ENCODE data around the gene SLFN14.
"Not testable (repeated sequence)": the region's sequence is repeated elsewhere in the genome, so short reads cannot be mapped to it uniquely, and the experiment has no call there.

Gene SLFN14

DNA sequence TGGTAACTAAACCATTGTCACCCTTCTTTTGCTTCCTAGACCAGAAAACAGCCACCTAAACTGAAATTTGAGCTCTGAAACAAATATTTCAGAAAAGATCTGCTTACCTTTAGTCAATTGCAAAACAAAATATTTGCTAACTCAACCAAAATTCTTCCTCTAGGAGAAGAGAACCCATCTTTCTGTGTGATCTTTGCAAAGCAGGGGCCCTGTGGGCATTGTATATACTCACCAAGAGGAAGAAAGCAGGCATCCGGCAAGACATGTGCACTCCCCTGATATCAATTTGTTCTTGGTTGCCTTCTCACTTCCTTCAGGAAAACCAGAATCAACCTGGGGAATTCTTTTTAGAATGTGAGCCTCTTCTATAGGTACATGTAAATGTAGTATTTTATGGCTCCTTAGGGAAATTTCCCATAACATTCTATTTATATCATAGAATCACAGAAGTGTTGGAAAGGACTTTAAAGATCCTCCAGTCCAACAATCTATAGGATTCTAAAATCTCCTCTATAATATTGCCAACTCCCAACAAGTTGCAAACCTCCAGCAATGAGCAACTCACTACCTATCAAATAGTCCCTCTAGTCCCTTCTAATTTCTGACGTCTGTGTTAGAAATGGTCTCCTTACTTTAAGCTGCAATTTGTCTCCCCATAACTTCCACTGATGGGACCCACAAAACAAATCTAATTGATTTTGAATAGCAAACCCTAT lies 966 bp downstream of the SLFN14 start:
- no peak for FAIRE-seq
- no peak for DNase-seq (ENCODE audit: low spot score)

DNA sequence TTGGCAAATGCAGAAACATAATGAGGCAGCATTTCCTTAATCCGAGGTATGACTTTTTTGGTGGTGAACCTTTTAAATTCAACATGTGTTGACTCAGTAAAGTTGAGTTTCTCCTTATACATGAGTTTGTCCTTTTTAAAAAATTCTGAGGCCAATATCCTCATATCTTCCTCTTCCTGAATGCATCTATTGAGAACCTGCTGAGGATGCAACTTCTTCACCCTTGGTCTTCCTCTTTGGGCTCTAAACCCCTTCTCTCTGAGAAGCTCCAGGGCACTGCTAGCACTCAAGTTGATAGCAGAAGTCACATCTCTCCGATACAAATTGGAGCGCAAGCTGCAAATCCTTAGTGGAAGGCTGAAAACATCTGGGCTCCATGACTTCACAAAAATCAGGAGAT lies 3.3 kb downstream of the SLFN14 start:
- DNase-seq (ENCODE audit: low spot score): no peak
- FAIRE-seq: no peak

DNA sequence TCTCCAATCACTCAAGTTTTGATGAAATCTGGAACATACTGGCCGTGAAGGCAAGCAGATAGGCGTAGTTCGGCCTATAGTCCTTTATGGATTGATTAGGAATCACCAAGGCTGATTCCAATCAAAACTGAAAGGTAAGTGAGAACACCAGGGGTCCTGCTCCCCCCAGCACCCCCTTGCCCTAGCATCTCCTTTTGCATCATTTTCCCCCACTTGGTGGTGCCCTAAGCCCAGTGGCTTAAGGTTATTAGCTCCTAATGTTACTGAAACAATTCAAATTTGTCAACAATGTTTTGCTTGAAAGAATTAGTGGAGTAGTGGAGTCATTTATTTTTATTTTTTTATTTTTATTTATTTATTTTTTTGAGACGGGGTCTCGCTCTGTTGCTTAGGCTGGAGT lies 4.9 kb downstream of the SLFN14 start:
- FAIRE-seq (no peak), DNase-seq (ENCODE audit: low spot score) (no peak)

DNA sequence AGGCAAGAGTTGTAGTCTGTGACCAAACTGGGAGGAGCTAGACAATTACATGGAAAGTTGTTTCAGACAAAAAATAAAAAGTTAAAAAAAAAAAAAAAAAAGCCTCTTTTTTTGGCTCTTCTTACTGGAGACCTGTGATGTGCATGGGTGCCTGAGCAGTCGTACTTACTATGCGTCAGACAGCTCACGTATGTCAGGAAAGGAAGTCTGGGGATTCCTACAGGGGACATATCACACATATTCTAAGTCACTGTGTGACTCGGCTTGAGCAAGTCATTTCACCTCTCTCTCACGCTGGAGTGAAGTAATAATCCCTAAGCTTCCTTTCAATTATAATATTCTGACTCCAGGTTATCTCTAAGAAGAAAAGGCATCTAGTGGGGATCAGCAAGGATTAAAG lies 6.0 kb downstream of the SLFN14 start:
- no peak for FAIRE-seq

DNA sequence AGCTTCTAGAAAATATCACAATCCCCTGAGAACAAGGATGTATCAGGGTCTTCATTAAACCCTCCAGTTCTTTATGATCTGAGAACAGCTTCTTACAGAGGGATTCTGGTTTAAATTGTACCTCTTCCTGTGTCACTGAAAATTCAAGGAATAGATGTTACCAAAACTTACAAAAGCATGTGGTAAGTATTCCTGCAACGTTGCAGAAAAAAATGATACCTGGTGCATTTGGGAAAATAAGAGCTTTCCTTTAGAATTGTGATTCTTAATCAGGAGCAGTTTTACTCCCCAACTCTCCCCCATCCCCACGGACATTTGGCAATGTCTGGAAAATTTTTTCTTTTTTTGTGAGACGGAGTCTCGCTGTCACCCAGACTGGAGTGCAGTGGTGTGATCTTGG lies 7.3 kb downstream of the SLFN14 start:
- FAIRE-seq: no peak
- DNase-seq (ENCODE audit: low spot score): no peak

More for the DNA sequence above, 6.0 kb downstream of the SLFN14 start:
- DNase-seq (ENCODE audit: low spot score): no peak

DNA sequence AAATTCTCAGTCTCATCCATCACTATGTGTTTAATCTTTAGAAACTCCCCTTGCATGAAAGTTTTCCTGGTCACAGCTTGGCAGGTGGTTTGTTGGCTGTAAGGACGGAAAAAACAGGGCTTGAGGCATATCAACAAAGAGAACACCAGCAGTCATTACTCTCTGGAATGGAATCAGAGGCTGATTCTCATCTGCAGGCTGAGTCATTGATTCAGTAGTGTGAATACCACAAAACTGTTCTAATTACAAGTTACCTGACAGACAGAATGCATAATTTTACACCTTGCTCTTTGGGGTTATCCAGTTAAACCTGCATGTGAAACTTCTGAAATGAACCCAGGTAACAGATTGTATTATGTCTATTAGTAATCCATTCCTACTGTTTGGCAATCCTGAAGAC lies 11.6 kb downstream of the SLFN14 start:
- DNase-seq (ENCODE audit: low spot score): no peak

DNA sequence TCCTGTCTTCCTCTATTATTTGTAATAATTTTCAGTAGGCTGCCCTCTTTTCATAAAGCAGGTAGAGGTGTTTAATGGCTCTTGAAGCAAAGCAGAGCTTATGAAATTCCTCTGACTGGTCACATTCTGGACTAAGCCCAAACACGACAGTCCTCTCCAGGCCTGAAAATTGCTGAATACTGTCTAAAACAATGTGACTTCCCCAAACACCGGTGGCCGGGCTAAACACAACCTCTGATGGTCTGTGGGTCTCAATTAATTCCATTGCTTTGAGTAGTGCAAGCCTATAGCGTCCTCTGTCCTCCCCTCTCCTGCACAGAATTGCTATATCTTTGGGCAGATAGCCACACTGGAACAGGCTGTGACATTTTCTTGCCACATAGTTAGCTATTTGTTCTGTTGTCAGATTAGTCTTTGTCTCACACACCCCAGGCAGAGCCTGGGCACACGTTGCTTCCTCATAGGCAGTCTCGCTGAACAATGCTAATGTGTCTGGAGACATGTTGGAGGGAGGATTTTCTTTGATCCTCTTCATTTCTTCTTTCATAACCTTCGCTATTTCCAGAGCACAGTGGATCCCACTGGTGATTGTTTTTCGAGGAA lies 12.3 kb downstream of the SLFN14 start:
- DNase-seq (ENCODE audit: low spot score): no peak
- no peak for FAIRE-seq

More for the DNA sequence above, 11.6 kb downstream of the SLFN14 start:
- no peak for FAIRE-seq

DNA sequence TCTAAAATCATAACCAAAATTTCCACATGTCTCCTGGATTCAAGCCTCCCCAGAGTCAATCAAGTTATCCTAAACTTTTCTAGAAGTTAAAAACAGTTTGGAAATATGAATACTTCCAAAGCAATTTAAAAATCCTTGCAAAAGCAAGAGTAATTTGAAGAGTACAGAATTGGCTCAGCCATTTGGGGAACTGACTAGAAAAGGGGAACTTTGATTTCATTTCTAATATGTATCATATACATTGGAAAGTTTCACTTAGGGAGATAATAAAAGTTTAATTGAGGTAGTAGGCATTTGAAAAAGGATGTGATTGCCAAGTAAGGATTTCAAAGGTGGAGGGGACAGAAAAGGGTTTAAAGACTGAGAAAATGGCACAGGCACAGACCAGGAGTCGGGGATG lies 14.1 kb downstream of the SLFN14 start:
- FAIRE-seq (no peak), DNase-seq (ENCODE audit: low spot score) (no peak)

DNA sequence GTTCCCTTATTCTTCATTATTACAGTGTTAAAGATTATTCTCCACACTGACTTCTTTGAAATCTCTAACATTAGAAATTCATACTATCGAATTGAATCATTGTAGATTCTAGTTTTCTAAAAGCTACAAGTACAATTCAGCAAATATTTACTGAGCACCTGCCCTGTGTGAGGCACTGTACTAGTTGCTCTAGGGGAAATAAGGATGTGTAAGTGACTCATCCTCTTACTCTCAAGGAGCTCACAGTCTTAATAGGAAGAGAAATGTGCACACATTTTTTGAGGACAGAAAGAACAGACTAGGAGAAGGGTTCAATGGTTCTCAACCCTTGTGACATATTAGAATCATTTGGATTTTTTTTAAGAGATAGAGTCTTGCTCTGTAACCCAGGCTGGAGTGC lies 15.5 kb downstream of the SLFN14 start:
- no peak for DNase-seq (ENCODE audit: low spot score)
- no peak for FAIRE-seq

DNA sequence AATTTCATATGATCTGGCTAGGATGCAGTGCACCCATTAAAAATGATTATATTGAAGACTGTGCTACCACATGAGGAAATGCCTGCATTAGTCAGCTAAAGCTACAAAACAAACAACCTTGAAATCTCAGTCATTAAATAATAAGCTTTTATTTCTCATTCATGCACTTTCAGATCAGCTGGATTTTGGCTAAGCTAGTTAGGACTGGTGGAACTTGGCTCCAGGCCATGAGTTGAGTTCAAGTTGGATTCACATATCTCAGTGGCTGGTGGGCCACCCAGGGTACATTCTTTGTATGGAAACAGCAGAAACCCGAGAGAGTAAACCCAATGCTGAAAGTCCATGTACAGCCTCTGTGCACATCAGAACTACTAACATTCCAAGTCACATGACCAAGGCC lies 16.8 kb downstream of the SLFN14 start:
- FAIRE-seq: no peak

DNA sequence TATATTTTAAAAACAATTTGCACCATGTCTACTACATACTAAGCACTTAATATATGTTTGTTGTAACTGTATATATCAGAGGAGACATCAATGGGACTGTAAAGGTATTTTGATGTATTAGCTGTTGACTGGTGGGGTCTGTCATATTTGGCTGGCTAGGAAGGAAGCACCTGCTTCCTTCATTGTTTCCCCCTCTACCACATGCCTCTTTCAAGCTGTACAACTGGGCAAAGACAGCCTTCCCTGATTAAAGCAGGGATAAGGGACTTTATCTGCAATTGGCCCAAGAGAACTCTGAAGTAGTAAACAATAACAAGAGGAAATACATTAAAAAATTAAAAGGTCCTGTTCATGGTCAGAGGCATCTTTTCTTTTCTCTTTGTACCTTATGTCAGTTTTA lies 17.6 kb downstream of the SLFN14 start:
- no peak for FAIRE-seq

More for the DNA sequence above, 16.8 kb downstream of the SLFN14 start:
- no peak for DNase-seq (ENCODE audit: low spot score)

DNA sequence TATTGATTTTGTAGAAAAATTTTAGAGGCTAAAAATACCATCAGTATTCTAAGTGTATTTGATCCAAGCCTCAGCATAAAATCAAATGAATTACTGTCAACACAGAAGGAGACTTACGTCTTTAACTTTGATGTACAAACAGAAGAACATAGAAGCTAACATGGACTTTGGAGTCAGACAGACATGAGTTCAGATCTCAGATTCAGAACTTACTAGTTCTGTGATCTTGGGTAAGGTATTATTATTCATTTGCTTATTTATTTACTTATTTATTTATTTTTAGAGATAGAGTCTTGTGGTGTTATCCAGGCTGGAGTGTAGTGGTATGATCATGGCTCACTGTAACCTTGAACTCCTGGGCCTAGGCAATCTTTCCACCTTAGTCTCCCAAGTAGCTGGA lies 19.2 kb downstream of the SLFN14 start:
- no peak for DNase-seq (ENCODE audit: low spot score)
- no peak for FAIRE-seq

More for the DNA sequence above, 17.6 kb downstream of the SLFN14 start:
- DNase-seq (ENCODE audit: low spot score): no peak

DNA sequence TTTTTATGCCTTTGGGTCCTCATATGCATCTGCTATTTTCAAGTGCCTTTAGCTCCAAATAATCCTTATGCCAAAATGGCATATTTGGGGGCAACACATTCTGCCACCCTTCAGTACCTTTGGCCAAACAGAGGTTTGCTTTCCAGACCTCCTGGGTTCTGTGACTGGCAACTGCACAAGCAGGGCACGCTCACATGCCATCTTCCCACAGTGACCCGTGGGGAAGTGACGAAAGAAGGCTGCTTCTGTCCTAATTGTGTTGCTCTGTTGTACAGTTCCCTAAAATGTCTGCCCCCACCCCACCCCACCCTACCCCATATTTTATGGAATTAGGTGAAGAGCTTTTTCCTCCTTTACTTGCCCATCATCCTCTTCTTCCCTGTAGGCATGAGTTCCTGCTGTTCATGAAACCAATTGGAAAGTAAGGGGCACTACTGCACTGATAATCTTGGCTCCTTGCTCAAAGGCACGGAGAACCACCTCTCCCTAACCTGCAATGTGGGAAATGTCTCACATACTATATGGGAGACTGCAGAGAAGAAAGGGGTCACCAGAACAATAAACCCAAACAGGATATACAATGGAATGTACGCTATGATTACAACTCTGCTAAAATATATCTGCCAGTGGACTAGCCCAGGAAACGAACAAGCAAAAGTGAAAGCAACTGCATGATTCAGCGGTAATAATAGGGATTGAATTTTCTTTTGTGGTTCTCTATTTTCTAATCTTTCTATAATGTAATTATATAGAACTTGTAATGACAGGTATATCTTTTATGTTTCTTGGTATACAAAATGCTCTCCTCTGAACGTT lies 19.8 kb downstream of the SLFN14 start:
- peak; percentile 61 for FAIRE-seq
- DNase-seq (ENCODE audit: low spot score): peak; percentile 40

DNA sequence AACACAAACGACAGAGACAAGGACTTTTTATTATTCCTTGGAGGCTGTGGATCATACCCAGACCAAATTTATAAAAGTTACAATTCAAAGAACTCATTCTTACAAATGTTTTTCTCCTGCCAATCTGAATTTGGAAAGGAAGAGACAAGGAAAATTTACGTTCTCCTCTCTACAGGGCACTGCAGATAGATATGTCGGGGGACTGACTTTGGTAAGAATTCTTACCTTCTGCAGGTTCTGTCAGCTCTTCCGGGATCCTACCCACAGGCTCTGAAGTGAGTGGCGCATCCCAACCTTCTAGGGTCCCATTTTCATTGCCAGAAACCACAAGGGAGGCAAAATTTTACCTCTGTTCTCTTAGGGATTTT lies 21.0 kb downstream of the SLFN14 start:
- DNase-seq (ENCODE audit: low spot score) (no peak), FAIRE-seq (no peak)

DNA sequence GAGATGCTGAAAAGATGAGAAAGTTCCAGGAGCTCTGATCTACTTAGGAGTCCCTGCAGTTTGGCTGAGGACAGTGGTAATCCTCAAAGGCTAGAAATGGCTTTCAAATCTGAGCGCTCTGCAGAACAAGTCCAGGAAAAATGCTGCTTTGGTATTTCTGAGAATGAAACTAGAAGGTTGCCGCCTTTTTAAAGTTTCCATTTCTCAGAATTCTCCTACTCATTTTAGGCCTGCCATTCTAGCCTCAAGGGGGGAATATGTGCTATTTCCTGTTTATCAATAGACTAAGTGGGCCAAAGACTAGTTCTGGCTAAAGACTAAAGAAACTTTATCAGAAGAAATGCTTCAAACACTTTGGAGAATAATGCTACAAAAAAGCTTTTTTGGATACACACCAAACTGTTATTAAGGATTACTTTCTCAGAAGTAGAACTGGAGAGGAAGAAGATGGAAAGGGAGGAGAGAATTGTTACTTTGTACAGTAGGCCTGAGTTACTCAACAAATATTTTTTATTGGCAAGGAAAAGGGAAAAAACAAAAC lies 22.9 kb downstream of the SLFN14 start, which contains the start of gene SLFN12L:
TSS of gene SLFN12L (minus strand) at position 78 of the 541 bp plus-strand sequence. CDS start 15,314 bp downstream, outside the sequence.
- FAIRE-seq (no peak), DNase-seq (ENCODE audit: low spot score) (no peak)

DNA sequence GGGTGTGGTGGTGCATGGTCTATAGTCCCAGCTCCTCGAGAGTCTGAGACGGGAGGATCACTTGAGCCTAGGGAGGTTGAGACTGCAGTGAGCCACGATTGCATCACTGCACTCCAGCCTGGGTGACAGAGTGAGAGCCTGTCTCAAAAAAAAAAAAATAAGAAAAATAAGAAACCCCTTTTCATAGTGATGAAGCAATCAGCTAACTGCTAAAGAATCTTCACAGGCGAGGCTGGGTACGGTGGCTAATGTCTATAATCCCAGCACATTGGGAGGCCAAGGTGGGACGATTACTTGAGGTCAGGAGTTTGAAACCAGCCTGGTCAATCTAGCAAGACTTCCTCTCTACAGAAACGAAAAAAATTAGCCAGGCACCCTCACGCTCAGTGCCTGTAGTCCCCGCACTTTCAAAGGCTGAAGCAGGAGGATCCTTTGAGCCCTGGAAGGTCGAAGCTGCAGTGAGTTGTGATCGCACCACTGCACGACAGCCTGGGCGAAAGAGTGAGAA lies 23.9 kb downstream of the SLFN14 start:
- FAIRE-seq: no peak
- no peak for DNase-seq (ENCODE audit: low spot score)

DNA sequence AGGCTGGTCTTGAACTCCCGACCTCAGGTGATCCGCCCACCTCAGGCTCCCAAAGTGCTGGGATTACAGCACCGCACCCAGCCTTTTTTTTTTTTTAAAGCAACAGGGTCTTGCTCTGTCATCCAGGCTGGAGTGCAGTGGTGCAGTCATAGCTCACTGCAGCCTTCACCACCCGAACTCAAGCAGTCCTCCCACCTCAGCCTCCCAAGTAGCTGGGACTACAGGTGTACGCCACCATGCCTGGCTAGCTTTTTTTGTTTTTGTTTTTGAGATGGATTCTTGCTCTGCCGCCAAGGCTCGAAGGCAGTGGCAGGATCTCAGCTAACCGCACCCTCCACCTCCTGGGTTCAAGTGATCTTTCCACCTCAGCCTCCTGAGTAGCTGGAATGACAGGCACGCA lies 25.2 kb downstream of the SLFN14 start:
- not testable (repeated sequence) for DNase-seq (ENCODE audit: low spot score); FAIRE-seq

DNA sequence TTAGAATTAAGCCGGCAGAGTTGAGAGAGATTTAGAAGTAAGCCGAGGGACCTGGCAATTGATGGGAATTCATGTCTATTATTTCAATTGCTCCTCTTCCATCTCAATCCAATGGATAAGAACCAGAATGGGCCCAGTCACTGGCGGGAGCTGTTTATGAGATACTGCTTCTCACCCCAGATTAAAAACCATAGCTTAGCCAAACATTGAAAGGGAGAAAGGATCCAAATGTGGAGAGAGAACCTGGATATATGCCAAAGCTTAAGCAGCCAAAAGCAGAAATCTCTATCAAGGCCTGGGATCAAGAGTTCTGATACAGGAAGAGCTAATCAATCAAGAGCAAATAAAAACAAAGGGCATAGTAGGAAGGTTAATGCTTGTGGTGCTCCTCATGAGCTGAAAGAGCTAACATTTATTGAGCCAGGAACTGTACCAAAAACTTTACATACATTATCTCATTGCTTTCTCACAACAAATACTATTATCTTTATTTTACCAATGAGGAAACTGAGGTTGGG lies 26.0 kb downstream of the SLFN14 start:
- FAIRE-seq (no peak), DNase-seq (ENCODE audit: low spot score) (no peak)

DNA sequence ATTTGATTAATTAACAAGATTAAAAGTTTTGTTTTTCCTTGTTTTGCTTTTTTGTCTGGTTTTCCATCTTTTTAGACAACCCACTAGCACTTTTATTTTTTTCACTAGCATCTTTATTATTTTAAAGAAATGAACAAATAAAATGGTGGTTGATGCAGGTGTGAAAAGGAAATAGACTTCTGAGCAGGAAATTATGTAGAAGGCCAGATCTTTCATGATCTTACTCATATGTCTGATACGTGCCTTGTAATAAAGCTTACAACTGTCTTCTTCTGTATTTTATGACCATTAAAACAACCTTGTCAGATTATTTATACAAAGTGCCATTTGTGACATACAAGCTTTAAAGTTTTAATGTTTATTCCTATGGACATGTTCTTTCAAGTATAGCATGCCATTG lies 29.5 kb downstream of the SLFN14 start:
- FAIRE-seq (no peak), DNase-seq (ENCODE audit: low spot score) (no peak)

DNA sequence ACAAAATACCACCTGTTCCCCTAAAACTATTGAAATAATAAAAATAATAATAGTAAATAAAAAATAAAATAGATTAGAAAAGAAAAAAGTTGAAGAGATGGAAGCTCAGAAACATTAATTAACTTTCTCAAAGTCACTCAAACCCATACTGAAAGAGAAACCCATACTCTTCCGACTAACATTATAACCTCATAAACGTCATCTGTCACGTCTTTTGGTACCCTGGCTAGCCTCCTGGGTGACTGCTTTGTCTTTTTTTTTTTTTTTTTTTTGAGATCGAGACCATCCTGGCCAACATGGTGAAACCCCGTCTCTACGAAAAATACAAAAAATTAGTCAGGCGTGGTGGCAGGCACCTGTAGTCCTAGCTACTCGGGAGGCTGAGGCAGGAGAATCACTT lies 30.8 kb downstream of the SLFN14 start:
- no peak for FAIRE-seq
- DNase-seq (ENCODE audit: low spot score): no peak

DNA sequence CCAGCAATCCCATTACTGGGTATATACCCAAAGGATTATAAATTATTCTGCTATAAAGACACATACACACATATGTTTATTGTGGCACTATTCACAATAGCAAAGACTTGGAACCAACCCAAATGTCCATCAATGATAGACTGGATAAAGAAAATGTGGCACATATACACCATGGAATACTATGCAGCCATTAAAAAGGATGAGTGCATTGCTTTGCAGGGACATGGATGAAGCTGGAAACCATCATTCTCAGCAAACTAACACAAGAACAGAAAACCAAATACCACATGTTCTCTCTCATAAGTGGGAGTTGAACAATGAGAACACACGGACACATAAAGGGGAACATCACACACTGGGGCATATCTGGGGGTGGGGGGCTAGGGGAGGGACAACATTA lies 31.3 kb downstream of the SLFN14 start:
- FAIRE-seq: not testable (repeated sequence)

DNA sequence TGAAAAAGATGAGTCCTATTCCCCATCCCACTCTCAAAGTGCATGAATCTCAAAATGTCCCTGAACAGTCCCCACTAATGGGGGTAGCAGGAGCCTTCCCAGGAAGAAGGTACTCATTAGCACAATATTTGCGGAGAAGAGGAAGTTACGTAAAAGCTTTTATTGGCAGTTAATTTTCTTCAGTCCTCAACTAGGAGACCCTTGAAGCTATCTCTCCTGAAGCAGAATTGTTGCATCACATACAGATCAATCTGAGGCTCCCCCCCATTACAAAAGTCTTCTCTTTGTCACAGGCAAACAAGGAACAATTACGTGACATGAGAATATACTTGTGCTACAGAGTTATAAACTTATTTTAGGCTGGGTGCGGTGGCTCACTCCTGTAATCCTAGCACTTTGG lies 37.3 kb downstream of the SLFN14 start:
- FAIRE-seq: no peak
- DNase-seq (ENCODE audit: low spot score): no peak

More for the DNA sequence above, 31.3 kb downstream of the SLFN14 start:
- DNase-seq (ENCODE audit: low spot score): not testable (repeated sequence)

Measured in RCC 7860 (cell line).